Stimulated activated CD4-positive, alpha-beta T cell treated with anti-CD3 and anti-CD28 coated beads, Interleukin-1b, Interleukin-23, amount 100 ng/mL, for 4 hours (primary cell): ENCODE results near the gene FAM216A.
A peak's percentile ranks its signal among the peaks of the same experiment; 100 is the strongest.
"Not testable (repeated sequence)": the region's sequence is repeated elsewhere in the genome, so short reads cannot be mapped to it uniquely, and the experiment has no call there.

Experiments
- DNase-seq, 2 donors: peaks; one replicate each; pipeline ENCODE4 v3.0.0-alpha.2; 2020; ENCODE audit warnings: low read depth in 2 of 2

FAM216A gene

GRCh38 chr12:110468214-110469048 is at the start of gene FAM216A, which contains the start of gene GPN3:
TSS of gene FAM216A (plus strand) at chr12:110468845. CDS start at chr12:110468876, 31 bp downstream.
TSS of gene GPN3 (minus strand) at chr12:110468257. CDS start at chr12:110468203, 54 bp downstream.
- peak; percentile 83 to 91 for DNase-seq

GRCh38 chr12:110420644-110421043 is 48.0 kb upstream of the FAM216A start:
- not testable (repeated sequence) for DNase-seq

- DNase-seq, result no peak
These were observed 47.4 kb upstream of the FAM216A start for GRCh38 chr12:110421159-110421661.

- DNase-seq, result no peak
These were observed 46.9 kb upstream of the FAM216A start for GRCh38 chr12:110421701-110422100.

- DNase-seq, result no peak
These were observed 44.4 kb upstream of the FAM216A start for GRCh38 chr12:110424237-110424636.

GRCh38 chr12:110426406-110426805 is 42.2 kb upstream of the FAM216A start:
- no peak for DNase-seq

- DNase-seq, result not testable (repeated sequence)
These were observed 39.0 kb upstream of the FAM216A start for GRCh38 chr12:110429676-110430075.

GRCh38 chr12:110431957-110432587 is 36.6 kb upstream of the FAM216A start:
- DNase-seq, result no peak

- DNase-seq, result no peak
These were observed 32.4 kb upstream of the FAM216A start for GRCh38 chr12:110436231-110436630.

GRCh38 chr12:110444455-110444854 is 24.2 kb upstream of the FAM216A start:
- no peak for DNase-seq

GRCh38 chr12:110449799-110450497 is 18.7 kb upstream of the FAM216A start, which contains the start of gene ARPC3:
TSS of gene ARPC3 (minus strand) at chr12:110450337. CDS start at chr12:110450260, 77 bp downstream.
- DNase-seq, result peak; percentile 89 to 91

GRCh38 chr12:110451263-110451662 is 17.4 kb upstream of the FAM216A start:
- no peak for DNase-seq

- no peak for DNase-seq
These were observed 14.9 kb upstream of the FAM216A start for GRCh38 chr12:110453569-110454296.

GRCh38 chr12:110458756-110459155 is 9.9 kb upstream of the FAM216A start:
- DNase-seq, result no peak

- DNase-seq, result not testable (repeated sequence)
These were observed 7.5 kb upstream of the FAM216A start for GRCh38 chr12:110461189-110461588.

GRCh38 chr12:110465024-110465423 is 3.6 kb upstream of the FAM216A start:
- no peak for DNase-seq

GRCh38 chr12:110465765-110466164 is 2.9 kb upstream of the FAM216A start:
- not testable (repeated sequence) for DNase-seq

- DNase-seq, result no peak
These were observed 1.9 kb upstream of the FAM216A start for GRCh38 chr12:110466791-110467190.

- DNase-seq, result no peak
These were observed 815 bp upstream of the FAM216A start for GRCh38 chr12:110467847-110468213.

- DNase-seq, result no peak
These were observed 6.8 kb downstream of the FAM216A start for GRCh38 chr12:110475426-110475825.

- DNase-seq, result no peak
These were observed 30.5 kb downstream of the FAM216A start for GRCh38 chr12:110498984-110499706.
